Measurements from ENCODE around the gene NAALADL2.
"Not testable (repeated sequence)": the region's sequence is repeated elsewhere in the genome, so short reads cannot be mapped to it uniquely, and the experiment has no call there.

The NAALADL2 gene

GRCh38 chr3:175267561-175267960 lies 408.4 kb downstream of the NAALADL2 start:
- no peak for DNase-seq (ENCODE audit: low spot score)

DNA sequence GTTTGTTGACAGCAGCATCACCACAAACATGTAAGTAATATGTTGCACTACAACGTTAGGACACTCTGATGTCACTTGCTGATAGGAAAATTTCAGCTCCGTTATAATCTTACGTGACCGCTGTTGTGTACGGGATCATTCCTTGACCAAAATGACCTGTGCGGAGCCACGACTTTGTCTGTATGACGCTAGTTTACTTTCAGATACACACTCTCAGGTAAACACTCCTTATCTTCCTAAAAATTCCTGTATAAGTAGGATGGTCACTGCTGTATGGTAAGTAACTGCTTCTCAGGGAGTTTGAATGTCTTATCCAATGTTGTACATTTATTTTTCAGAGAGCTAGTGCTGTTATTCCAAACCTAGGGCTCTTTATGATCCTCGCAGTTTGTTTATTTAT lies 410.3 kb downstream of the NAALADL2 start:
- no peak for DNase-seq (ENCODE audit: low spot score)

- DNase-seq (ENCODE audit: low spot score), result no peak
These were observed 411.2 kb downstream of the NAALADL2 start for GRCh38 chr3:175270198-175270837.

DNA sequence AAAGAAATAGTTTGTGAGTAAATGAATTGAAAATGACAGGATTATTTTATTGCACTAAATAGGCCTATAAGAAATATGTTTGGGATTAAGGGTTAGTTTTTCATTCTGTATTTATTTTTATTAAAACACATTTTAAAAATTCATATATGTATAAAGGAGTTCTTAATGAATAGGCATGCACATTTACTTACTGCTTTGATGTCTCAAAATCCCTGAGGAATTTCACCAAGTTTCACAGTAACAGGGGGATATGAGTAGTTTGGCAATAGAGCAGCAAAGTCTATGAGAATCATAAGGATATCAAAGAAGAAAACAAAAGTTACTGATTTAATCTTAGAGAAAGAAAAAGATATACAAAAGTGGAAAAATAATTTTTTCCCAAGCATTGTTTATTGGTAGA lies 411.7 kb downstream of the NAALADL2 start:
- DNase-seq (ENCODE audit: low spot score), result no peak

DNA sequence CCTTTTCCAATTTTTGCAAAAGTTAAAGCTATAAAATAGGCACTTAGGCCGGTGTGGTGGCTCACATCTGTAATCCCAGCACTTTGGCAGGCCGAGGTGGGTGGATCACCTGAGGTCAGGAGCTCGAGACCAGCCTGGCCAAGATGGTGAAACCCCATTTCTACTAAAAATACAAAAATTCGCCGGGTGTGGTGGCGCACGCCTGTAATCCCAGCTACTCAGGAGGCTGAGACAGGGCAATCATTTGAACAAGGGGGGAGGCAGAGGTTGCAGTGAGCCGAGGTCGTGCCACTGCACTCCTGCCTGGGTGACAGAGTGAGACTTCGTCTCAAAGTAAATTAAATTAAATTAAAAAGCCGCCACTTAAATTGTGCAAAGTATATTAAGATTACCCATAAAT lies 412.3 kb downstream of the NAALADL2 start:
- not testable (repeated sequence) for DNase-seq (ENCODE audit: low spot score)

DNA sequence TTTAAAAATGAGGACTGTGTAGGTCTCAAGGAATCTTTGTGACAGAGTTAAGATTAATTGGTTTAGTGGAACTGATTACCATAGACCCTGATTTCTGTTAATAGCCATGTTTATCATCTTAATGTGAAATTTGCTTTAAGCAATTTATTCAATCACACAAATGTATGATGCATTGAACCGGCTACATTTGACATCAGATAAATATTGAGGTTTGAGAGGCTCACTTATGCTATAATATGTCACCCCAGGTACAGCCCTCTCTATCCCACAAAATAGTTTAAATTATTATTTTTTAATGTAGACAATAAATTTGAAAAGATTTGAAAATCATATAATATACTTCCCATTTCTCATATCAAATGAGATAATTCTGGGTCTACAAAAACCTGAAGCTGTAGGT lies 413.3 kb downstream of the NAALADL2 start:
- no peak for DNase-seq (ENCODE audit: low spot score)

- DNase-seq (ENCODE audit: low spot score), result no peak
These were observed 414.4 kb downstream of the NAALADL2 start for GRCh38 chr3:175273573-175273972.

DNA sequence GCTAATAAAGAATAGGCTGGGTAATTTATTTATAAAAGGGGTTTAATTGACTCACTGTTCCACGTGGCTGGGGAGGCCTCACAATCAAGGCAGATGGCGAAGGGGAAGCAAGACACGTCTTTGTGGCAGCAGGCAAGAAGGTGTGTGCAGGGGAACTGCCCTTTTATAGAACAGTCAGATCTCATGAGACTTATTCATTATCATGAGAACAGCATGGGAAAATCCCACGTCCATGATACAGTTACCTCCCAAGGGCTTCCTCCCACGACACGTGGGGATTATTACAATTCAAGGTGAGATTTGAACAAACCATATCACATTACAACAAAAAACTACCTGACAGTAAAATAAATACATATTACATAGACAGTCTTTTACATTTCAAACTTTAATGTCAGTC lies 414.9 kb downstream of the NAALADL2 start:
- no peak for DNase-seq (ENCODE audit: low spot score)

DNA sequence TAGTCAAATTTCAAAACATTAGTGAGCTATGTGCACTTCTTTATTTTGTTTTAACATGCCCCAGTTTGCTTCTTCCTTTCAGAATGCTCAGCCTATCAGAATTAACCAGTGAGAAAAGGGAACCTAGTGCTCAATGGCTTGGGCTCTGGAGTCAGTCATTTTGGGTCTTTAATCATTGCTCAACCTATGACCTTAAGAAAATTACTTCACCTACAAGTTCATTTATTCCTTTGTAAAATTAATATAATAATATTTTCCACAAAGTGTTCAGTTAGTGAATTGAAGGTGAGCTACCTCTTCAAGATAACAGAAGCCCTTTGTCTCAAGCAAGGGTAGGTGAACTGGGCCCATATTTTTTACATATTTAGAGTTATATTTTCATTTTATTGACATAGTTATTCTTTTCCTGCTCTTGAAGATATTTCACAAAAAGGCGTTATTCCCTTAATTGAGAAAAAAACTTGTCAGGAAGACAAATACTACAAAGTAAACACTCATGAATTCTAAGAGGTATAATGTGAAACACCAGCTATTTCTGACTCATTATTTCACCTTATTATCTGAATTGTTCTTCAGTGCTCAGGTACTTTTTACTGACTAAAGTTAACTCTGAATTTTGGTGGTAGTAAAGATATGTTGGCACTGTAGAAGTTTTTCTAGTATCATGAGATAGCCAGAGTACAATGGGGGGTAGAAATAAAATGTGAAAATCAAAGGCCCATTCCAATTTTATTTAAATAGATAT lies 415.5 kb downstream of the NAALADL2 start:
- no peak for DNase-seq (ENCODE audit: low spot score)

DNA sequence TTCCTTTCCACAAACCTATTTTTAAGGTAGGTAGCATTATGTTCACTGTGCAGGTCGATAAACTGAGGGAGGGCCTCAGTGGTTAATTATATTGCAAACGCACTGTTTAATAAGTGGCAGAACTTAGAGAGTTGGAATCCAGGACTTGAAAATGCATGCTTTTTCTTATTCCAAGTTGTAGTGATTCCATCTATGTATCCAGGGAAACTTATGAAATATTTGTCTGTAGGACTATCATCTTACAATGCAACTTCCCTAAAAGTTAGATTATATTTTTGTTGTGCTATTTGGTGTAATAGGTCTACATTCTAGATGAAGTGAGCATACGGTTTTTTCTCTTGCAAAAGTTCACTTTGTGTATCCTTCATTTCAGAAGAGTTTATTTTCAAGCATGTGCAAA lies 419.5 kb downstream of the NAALADL2 start:
- no peak for DNase-seq (ENCODE audit: low spot score)

GRCh38 chr3:175279457-175279856 lies 420.3 kb downstream of the NAALADL2 start:
- DNase-seq (ENCODE audit: low spot score), result no peak

- no peak for DNase-seq (ENCODE audit: low spot score)
These were observed 420.8 kb downstream of the NAALADL2 start for GRCh38 chr3:175279911-175280310.

- DNase-seq (ENCODE audit: low spot score), result no peak
These were observed 428.3 kb downstream of the NAALADL2 start for GRCh38 chr3:175287361-175287963.

DNA sequence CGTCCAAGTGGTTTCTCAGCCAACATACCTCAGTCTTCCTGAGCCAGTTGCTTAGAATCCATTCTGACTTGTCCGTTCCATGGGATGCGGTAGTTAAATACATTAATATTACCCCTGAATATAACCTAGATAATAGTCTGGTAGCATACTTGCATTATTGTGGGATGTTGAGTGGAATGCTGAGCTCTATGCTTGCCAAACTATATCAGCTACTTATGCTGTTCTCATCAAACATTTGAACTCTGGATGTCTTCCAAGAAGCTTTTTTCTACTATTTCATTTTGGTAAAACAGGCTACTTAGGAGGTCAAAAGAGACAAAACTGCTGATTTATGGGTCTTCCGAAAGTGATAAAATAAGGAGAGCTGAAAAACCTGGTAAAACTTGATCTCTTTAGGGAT lies 429.5 kb downstream of the NAALADL2 start:
- no peak for DNase-seq (ENCODE audit: low spot score)

- DNase-seq (ENCODE audit: low spot score), result no peak
These were observed 435.7 kb downstream of the NAALADL2 start for GRCh38 chr3:175294793-175295192.

DNA sequence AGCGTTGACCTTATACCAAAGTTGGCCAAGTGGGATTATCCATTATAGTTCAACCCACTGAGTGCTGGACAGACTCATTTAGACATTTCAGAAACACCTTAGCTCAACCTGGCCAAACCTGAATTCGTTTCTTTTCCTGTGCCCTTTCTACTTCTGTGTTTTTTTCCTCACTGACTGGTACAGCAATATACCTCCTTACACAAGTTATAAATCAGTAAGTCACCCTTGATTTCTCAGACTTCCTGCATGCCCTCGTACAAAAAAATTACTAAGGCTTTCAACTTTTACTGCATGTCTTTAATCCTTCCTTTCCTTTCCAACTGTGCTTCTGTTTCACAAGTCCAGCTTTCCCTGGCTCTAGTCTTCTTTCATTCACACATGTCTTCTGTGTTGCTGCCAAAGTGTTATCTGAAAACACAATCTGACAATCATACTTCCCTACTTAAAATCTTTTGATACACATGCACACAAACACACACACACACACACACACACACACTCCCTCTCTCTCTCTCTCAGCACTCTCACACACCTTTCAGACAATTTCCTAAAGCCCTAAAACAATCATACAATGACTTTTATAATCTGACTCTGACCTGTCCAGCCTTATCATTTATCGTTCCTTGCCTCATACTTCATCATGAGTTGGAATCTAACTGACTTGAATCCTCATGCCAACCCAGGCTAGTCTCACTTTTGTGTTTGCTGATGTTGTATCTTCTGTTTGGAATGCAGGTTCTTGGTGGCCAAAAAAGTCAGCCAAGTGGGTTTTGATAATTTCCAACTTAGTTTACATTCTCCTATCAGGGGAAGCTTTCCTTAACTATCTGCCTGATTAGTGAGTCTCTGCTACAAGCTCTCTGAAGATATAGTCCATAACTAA lies 436.4 kb downstream of the NAALADL2 start:
- DNase-seq (ENCODE audit: low spot score), result no peak

DNA sequence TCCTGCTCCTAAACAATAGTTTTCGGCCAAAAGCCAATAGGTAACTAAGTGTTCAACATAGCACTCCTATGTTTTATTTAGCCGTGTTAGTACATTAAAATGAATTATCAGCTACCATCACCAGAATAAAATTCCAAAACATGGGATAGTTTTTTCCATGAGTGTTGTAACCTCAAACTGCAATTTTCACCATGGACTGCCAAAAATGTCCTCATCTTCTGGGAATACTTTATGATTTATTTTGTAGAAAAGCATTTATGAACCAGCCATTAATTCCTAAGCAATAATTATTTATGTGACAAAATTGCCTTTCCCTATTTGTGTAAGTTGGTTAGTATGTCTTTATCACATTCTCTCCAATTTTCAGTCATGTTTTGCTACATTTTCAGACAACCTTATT lies 438.1 kb downstream of the NAALADL2 start:
- no peak for DNase-seq (ENCODE audit: low spot score)

- DNase-seq (ENCODE audit: low spot score), result no peak
These were observed 442.6 kb downstream of the NAALADL2 start for GRCh38 chr3:175301741-175302140.

DNA sequence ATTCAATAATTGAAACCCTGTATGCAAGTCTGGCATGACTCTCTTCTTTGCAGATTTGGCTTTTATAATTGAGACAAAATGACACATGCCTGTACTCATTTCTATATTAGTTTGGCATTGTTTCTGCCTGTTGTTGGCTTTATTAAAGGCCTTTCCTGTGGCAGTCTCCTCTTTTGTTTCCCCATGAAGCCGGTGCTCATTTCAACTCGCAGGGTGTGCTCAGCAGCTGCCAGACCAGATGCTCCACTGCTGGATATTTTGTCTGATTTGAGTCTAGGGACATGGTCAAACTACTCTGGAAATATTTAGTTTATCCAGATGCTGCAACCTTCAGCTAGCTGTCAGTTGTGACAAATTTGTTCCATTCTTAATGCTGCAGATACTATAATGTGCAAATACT lies 445.3 kb downstream of the NAALADL2 start:
- DNase-seq (ENCODE audit: low spot score), result no peak

DNA sequence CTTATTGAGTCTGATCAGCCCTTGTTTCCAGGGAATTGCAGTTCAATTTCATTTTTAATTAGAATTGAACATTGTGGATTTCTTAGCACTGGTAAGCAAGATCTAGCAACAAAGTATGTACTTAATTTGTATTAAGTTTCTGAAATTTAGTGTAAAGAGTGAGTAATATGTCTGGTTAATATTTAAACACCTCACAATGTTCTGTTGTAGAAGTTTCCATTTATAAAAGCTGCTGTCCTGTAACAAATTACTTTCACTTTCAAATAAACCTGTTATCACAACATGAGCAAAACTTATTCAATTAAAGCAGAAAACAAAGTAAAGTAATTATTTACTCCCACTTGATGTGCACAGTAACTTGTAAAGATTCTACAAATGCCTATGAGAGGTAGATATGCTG lies 448.5 kb downstream of the NAALADL2 start:
- DNase-seq (ENCODE audit: low spot score), result no peak

DNA sequence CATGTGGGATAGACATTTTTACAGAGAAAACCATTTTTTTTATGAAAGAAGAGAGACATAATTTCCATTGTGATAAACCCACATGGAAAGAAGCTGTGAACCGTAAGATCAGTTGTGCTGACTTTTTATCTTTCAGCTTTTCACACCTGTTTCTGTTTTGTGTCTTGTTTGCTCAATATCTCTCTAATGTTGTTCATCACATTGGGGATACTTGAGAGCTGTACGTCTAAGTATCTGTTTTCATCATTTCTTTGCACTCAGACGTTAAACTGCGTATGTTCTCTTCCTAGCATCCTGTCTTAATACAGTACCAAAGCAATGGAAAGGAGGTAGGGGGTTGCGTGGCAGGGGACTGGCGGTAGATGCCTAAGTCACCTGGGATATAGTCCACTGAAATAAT lies 449.0 kb downstream of the NAALADL2 start:
- DNase-seq (ENCODE audit: low spot score), result no peak

- DNase-seq (ENCODE audit: low spot score), result no peak
These were observed 450.9 kb downstream of the NAALADL2 start for GRCh38 chr3:175310046-175310445.

DNA sequence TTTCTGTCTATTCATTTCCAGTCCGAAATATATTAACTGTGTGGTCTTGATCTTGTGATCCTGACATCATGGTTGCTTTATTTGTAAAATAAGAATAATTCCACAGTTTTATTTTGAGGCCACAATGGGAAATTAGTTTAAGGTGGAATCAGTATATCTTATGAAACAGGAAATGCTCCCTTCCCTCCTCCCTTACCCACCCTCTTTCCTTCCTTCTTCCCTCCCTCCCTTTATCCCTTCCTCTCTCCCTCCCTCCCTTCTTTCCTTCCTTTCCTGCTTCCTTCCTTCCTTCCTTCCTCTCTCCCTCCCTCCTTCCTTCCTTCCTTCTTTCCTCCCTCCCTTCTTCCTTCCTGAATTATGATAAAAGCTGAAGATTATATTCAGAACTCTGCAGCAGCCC lies 452.3 kb downstream of the NAALADL2 start:
- DNase-seq (ENCODE audit: low spot score), result no peak

All from CD4-positive, alpha-beta T cell treated with Interleukin-2 at 100 ng/mL for 4 hours (primary cell).